ENCODE measurements around the gene DAB2.

Gene DAB2

GRCh38 chr5:39331861-39332381, 92.9 kb downstream of the DAB2 start:
- DNase-seq = no peak

GRCh38 chr5:39328731-39329130, 96.0 kb downstream of the DAB2 start:
- no peak for DNase-seq

GRCh38 chr5:39323542-39323941, 101.2 kb downstream of the DAB2 start:
- DNase-seq = no peak
